HCEC 1CT (cell line): Measurements from ENCODE around the gene ABCA3.

Experiments
- DNase-seq: peaks from one replicate; pipeline ENCODE4 v3.0.0-alpha.2; 2017

The ABCA3 gene

GRCh38 chr16:2343211-2343610 lies 2.7 kb upstream of the ABCA3 start:
- no peak for DNase-seq

GRCh38 chr16:2341456-2342447 lies 1.2 kb upstream of the ABCA3 start:
- DNase-seq = no peak

- DNase-seq = no peak
These were observed 725 bp downstream of the ABCA3 start for GRCh38 chr16:2339521-2340484.

GRCh38 chr16:2337431-2338296 lies 2.9 kb downstream of the ABCA3 start:
- no peak for DNase-seq

- DNase-seq = no peak
These were observed 5.1 kb downstream of the ABCA3 start for GRCh38 chr16:2335286-2335895.

GRCh38 chr16:2333772-2334379 lies 6.7 kb downstream of the ABCA3 start:
- no peak for DNase-seq

GRCh38 chr16:2333231-2333630 lies 7.3 kb downstream of the ABCA3 start:
- no peak for DNase-seq

- no peak for DNase-seq
These were observed 8.6 kb downstream of the ABCA3 start for GRCh38 chr16:2331931-2332267.

GRCh38 chr16:2331199-2331930 lies 9.2 kb downstream of the ABCA3 start:
- DNase-seq = no peak

GRCh38 chr16:2329532-2329931 lies 11.0 kb downstream of the ABCA3 start:
- DNase-seq = no peak

GRCh38 chr16:2328428-2328827 lies 12.1 kb downstream of the ABCA3 start:
- no peak for DNase-seq

- no peak for DNase-seq
These were observed 14.3 kb downstream of the ABCA3 start for GRCh38 chr16:2326191-2326590.

GRCh38 chr16:2325791-2326190 lies 14.7 kb downstream of the ABCA3 start:
- DNase-seq = no peak

GRCh38 chr16:2325181-2325580 lies 15.3 kb downstream of the ABCA3 start:
- no peak for DNase-seq

- no peak for DNase-seq
These were observed 16.1 kb downstream of the ABCA3 start for GRCh38 chr16:2324296-2324859.

GRCh38 chr16:2323701-2324100 lies 16.8 kb downstream of the ABCA3 start:
- DNase-seq = no peak

GRCh38 chr16:2319606-2320005 lies 20.9 kb downstream of the ABCA3 start:
- DNase-seq = no peak

- no peak for DNase-seq
These were observed 23.1 kb downstream of the ABCA3 start for GRCh38 chr16:2317231-2318020.

- DNase-seq = no peak
These were observed 32.2 kb downstream of the ABCA3 start for GRCh38 chr16:2308089-2308962.
